DMS79 (cell line): Measurements from ENCODE around the gene B3GNT4.
A peak's percentile ranks its signal among the peaks of the same experiment; 100 is the strongest.
"Not testable (repeated sequence)": the region's sequence is repeated elsewhere in the genome, so short reads cannot be mapped to it uniquely, and the experiment has no call there.

Source experiments
- DNase-seq: peaks from one replicate; lab custom pipeline; 2025; lab: John Stamatoyannopoulos, UW

B3GNT4 gene

DNA sequence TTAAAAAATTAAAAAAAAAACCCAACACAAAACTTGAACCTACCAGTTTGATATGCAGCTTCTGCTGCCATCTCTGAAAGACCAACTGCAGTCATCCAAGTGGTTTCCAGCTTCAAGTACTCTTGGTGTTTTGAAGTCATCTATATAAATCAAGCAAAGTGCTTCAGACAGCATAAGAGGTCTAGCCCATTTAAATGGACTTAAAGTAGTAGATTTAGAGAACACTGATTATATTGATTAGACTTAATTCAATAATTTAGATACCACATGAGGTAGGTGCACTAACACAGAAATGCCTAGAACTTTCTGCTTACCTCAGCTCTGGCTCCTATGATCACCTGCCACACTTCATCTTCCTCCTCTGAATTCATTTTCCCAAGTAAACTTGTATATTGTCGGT lies 12.9 kb downstream of the B3GNT4 start:
- no peak for DNase-seq

DNA sequence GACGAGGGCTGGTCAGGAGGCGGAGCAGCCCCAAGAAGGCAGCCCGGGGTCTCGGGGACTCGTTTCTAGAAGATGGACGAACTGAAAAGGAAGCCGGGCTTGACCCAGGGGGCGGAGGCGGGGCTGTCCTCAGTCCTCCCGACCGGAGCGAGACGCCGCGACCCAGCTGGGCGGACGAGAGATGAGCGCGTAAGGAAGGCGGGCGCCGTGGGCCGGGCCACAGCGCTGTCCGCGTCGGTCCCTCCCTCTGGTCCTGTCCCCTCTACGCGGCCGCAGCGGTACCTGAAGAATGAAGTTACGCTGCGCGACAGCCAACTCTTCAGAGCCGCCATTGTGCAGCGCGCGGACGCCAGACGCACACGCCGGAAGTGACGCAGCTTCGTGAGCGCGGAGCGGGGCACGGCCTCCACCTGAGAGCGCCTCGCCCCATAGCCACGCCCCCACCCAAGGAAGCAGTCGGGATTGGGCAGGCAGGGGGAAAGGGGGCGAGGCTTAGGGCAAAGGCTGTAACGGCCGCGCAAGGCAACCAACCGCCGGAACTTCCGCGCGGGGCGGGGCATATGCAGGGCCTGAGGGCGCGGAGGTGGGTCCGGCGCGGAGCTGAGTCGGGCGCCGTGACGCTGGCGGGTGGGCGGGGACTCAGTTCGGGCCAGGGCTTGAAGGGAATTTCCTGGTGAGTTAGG lies 22.3 kb downstream of the B3GNT4 start, which contains the start of gene DIABLO:
Gene DIABLO (minus strand): TSS at position 370 of the 683 bp plus-strand sequence. CDS start 38 bp downstream, at position 332.
- DNase-seq = peak; percentile 99

DNA sequence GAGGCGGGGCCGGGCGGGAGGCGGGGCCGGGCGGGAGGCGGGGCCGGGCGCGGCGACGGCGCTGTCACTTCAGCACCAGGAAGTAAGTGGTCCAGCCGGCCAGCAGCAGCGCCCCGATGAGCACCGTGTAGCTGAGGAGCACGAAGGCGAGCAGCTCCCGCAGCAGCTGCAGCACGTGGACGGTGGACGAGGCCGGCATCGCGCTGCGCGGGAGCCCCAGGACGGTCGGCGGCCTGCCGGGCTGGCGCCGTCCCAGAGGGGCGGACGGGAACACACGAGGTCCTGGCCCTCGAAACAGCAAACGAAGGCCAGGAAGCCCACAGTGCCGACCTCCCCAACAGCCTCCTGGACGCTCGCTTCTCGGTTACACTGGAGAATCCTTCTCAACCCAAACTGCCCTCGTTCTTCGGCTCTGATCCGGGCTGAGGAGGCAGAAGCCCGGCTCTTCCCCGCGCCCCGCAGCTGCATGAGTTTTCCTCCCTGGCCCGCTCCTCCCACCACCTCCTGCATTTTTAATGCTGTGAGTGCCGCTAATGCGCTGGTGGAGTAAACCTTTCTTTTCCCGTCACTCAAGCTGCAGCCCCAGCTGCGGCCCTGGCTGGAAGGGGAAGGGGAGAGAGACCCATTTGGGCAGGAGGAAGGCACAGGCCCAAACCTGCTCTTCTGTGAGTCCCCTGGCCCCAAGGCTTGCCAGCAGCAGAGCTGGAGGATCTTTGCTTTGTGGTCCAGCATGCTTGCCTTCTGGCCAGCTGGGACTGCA lies 23.0 kb downstream of the B3GNT4 start:
- no peak for DNase-seq

DNA sequence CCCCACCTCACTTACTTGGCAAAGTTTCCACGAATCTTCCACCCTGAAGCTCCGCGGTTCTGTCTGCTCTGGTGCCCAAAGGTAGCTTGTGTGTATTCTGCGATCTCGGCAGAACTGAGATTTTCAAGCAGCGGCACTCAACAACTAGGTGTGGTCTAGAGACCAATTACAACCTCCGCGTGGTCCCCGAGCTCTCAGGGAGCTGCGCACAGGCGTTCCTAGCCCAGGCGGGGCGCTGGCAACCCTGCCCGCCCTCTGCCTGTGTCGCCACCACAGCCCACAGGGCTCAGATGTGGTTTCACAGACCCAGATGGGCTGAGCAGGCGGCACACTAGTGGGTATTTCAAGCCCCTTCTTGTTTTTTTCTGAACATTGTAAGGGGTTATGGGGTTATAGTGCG lies 23.8 kb downstream of the B3GNT4 start:
- no peak for DNase-seq

DNA sequence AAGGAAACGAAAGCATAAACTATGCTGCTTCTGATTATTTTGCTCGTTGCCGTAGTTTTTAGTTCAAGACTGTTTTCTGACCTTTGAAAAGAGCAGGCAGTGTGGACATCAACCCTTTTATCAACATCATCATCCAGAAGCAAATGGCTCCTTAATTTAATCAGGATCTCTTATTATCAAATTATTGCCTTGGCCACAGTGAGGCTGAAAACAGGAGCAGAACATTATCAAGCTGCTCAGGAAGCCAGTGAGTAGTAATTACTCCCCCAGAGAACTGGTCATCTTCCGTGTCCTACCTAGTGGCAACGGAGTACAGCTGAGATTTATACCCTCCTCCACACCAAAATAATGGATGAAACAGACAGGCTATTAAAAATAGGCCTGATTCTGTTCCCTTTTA lies 24.6 kb downstream of the B3GNT4 start:
- no peak for DNase-seq

DNA sequence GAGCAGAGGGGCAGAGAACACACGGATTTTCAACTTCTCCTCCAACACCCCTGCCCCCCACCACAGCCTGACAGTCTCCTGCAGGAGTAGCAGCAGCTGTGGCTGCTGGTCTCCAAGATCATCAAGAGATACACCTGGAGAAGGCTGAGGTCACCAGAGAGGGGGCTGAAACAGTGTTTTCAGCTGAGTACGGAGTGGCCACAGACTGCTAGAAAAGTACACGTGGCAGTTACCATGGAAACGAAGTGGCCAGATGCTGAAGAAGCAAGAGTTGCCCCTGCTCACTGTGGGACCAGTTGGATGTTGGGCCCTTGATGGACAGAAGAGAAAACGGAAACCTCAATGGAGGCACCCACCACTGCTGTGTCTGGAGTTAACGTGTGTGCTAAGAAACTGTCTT lies 27.3 kb downstream of the B3GNT4 start:
- no peak for DNase-seq

DNA sequence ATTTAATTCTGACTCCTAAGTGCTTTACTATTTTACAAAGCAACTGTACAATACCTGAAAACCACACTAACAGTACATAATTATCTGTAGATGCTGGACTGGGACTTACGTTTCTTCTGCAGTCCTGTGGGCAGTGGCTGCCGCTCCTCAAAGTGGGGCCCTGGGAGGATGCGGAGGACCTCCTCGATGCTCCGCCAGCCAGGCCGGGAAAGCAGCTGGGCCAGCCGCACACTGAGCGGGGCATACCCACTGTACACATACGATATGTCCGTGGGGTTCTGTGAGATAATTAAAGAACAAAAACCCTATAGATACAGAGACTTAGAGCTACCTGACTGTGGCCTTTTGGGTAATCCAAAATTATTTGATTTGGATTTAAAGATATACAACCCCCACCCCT lies 29.2 kb downstream of the B3GNT4 start:
- DNase-seq = no peak

DNA sequence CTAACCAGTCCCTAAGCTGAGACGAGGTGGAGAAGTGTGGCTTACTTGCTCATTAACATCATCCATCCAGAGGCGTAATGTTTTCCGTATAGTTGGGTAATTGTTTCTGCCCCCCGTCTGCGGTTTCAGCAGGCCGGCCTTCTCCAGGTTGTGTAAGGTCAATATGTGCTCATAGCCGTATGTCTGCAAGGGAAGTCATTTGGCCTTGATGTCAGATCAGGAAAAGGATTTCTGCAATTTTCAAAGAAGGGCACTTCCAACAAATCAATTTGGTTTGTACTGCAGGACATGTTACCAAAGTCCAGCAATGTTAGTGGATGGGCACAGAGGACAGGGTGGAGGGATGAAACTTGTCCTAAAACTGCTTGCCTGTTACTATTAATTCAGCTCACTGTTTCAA lies 32.2 kb downstream of the B3GNT4 start:
- DNase-seq = no peak

DNA sequence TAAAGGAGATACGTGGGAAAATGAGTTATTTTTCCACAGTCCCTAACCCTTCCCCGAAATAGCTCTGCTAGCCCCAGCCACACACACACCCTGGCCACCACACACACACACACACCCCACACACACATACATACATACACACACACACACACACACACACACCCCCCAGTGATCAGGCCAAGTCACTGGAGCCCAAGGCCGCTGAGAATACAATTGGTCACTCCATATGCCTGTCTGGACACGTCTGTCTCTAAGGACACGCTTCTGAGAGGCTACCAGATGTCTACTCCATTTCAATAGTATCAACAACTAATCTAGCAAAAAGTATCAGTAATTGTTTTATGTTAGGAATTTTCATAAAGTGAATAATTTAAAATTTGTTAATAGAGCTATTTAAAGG lies 35.4 kb downstream of the B3GNT4 start:
- DNase-seq = no peak

DNA sequence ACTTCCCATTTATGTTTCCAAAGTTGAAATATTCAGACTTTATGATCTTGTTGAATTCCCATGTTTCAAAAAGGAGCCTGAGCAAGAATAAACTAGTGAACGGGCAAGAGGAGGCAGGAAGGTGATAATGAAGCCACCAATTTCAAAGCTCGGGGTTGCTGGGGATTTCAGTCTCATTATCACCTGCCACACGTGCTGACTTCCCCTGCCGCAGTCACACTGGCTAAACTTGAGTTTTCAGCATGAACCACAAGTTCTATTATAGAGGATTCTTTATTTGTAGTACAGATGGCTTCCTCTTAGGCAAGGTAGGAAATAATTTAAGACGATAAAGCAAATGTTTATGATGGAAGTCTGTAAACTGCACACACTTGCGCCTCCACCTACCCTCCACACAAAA lies 40.5 kb downstream of the B3GNT4 start:
- no peak for DNase-seq

DNA sequence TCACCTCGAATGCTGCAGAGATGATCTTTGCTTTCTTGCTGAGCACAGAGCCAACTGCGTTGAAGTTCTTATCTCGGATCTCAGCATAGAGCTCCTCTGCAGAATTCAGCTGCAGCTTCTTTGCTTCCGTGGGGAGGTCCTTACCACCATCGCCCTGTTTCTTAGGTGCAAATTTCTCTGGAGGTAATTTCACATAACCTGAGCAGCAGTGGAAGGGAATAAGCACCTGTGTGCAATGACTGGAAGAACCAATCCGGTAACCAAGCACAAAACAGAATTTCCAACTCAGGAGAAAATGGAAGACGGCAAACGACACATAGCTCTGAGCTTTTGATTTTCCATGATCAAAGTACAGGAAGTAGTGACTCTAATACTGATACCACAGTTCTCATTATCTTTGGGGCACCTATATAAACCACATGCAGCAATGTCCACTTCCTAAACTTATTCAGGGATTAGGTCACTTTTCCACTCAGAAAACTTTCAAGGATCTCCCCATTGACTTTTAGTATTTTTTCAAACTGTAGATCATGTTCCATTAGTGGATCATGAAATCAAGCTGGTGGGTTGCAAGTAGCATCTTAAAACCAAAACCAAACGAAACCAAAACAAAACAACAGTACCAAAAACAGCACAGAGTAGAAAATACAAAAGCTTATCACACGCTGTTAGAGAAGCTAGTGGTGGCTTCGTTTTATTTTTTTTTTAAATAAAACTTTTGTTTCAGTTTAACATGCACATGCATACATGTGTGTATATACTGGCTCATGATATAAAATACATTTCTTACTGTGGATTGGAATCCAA lies 41.3 kb downstream of the B3GNT4 start:
- no peak for DNase-seq

DNA sequence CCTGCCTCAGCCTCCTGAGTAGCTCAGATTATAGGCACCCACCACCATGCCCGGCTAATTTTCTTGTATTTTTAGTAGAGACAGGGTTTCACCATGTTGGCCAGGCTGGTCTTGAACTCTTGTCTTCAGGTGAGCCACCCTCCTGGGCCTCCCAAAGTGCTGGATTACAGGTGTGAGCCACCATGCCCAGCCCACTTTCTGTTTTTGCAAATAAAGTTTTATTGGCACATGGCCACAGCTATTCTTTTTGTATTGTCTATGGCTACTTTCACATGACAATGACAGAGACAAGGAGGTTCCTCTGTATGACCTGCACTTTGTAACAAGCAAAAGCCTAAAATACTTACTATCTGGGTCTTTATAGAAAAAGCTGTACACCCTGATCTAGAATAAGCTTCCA lies 42.0 kb downstream of the B3GNT4 start:
- DNase-seq = no peak

DNA sequence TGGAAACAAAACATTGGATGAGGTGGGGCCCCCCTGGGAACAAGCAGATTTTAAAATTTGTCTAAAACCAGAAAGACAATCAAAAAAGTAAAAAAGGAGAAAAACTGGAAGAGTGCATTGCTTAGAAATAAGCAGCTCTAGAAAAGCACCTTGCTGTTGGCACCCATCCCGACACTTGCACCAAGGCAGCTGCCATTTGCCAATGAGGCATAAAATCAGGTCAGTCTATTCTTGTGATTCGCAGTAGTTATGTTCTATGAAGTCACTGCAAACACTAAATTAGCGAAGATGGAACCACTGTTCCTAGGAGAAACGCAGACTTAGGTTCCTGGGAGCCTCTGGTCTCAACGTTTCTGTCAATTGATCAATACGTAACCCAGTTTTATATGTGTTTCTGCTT lies 46.5 kb downstream of the B3GNT4 start:
- peak; percentile 66 for DNase-seq

DNA sequence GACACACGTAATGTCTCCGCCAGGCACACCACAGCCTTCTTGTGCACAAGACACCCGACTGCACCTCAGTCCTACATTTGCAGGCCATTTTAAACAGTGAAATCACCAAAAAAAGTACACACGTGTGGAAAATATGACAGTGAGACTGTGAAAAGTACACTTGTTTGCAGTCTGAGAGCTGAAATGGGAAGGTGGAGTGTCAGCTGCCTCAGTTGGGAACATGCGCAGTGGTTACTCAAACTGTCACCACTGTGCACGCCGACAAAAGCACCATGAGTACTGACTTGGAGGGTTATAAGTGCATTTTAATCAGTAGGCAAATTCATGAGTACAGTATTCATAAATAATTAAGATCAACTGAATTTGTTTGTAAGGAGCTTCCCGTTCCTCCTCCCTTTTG lies 47.0 kb downstream of the B3GNT4 start:
- DNase-seq = no peak

DNA sequence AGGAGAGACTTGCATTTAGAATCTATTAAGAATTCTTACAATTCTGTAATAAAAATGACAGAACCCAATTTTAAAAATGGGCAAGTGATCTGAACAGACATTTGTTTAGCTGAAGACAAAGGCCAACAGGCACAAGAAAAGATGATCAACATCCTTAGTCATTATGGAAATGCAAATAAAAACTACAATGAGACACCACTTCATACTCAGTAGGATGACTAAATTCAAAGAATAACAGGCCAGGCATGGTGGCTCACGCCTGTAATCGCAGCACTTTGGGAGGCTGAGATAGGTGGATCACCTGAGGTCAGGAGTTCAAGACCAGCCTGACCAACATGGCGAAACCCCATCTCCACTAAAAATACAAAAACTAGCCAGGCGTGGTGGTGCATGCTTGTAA lies 55.0 kb downstream of the B3GNT4 start:
- not testable (repeated sequence) for DNase-seq
